Endothelial cell of umbilical vein (primary cell): ENCODE results near the gene HSPB1. TPM values are rescaled to one million over a fixed set of nuclear protein-coding genes. Genes with fewer than 3 reads are reported as not detected.

ENCODE experiments used
- BruUV-seq: library from RNA; stranded (reverse); fragments of 400-500 nt; replicated peaks from 2 replicates; lab custom pipeline; 2021; lab: Mats Ljungman, UMichigan
- CTCF ChIA-PET: fragments of 300-600, 350-600 bp; sonication (Branson Sonifier 250); formaldehyde crosslinking; loops from one replicate; lab custom pipeline; 2021; ENCODE audit warnings: antibody characterized with exemption, inconsistent platforms; lab: Charles Lee
- POLR2A ChIA-PET: fragments of 300-600, 350-600 bp; sonication (Branson Sonifier 250); formaldehyde crosslinking; loops from one replicate; lab custom pipeline; 2021; ENCODE audit warnings: antibody characterized with exemption, inconsistent platforms; lab: Charles Lee
- DNase-seq: peaks from one replicate; pipeline ENCODE4 v3.0.0-alpha.2; 2011; ENCODE audit warnings: low read depth, low spot score
- FAIRE-seq: peaks from 2 replicates; lab custom pipeline; 2011; peaks lifted over from hg19 to GRCh38; lab: Jason Lieb, UNC
- H2AFZ ChIP-seq: 2 replicates; pipeline ENCODE4 v1.6.0; 2012; ENCODE audit warnings: low read depth, low read length, control low read depth, inconsistent platforms
- H3K27ac ChIP-seq: 2 replicates; pipeline ENCODE4 v1.5.1; 2011; ENCODE audit warnings: low read depth, mild to moderate bottlenecking, control low read depth, low read length, moderate library complexity; ENCODE audit not compliant: insufficient read depth
- H3K27me3 ChIP-seq, 2 experiments: 2 replicates each; pipeline versions ENCODE4 v1.6.0 to v1.6.1; 2011; ENCODE audit warnings: low read length in 2 of 2, mixed read lengths in 1 of 2; ENCODE audit not compliant: control insufficient read depth in 2 of 2, insufficient read depth in 2 of 2
- H3K36me3 ChIP-seq, 2 experiments: 2 replicates in 1 of 2; 3 replicates in 1 of 2; pipeline ENCODE4 v1.5.1; 2011; ENCODE audit warnings: low read length in 2 of 2, mild to moderate bottlenecking in 1 of 2, moderate library complexity in 1 of 2; ENCODE audit not compliant: control insufficient read depth in 2 of 2, insufficient read depth in 2 of 2; ENCODE audit errors: extremely low read depth in 1 of 2
- H3K4me1 ChIP-seq: 3 replicates; pipeline ENCODE4 v1.5.1; 2011; ENCODE audit warnings: mild to moderate bottlenecking, low read length; ENCODE audit not compliant: control insufficient read depth, insufficient read depth; ENCODE audit errors: extremely low read depth
- H3K4me2 ChIP-seq: 2 replicates; pipeline ENCODE4 v1.6.1; 2011; ENCODE audit warnings: low read length, control low read depth, mixed read lengths; ENCODE audit not compliant: insufficient read depth
- H3K4me3 ChIP-seq, 3 experiments: fragments of 200-600 bp in 1 of 3; sonication (generic), shearing (Covaris generic) in 1 of 3; replicated peaks in 1 of 3; 2 replicates each; pipeline ENCODE4 v1.5.1; 2011 to 2016; ENCODE audit warnings: control low read depth in 3 of 3, low read length in 3 of 3, mild to moderate bottlenecking in 2 of 3, inconsistent platforms in 1 of 3, low read depth in 1 of 3, moderate library complexity in 1 of 3; ENCODE audit not compliant: insufficient read depth in 1 of 3
- H3K79me2 ChIP-seq: 2 replicates; pipeline ENCODE4 v1.6.0; 2012; ENCODE audit warnings: low read length, inconsistent platforms; ENCODE audit not compliant: control insufficient read depth, insufficient read depth
- H3K9ac ChIP-seq: replicated peaks from 2 replicates; pipeline ENCODE3; 2011; ENCODE audit warnings: low read length, control low read depth; ENCODE audit not compliant: insufficient read depth; ENCODE audit errors: extremely low read depth
- H3K9me1 ChIP-seq: replicated peaks from 3 replicates; pipeline ENCODE4 v1.6.0; 2011; ENCODE audit warnings: mild to moderate bottlenecking, low read length; ENCODE audit not compliant: control insufficient read depth, insufficient read depth; ENCODE audit errors: extremely low read depth
- H3K9me3 ChIP-seq: replicated peaks from 2 replicates; pipeline ENCODE4 v1.5.1; 2012; ENCODE audit warnings: low read length, inconsistent platforms; ENCODE audit not compliant: control insufficient read depth, insufficient read depth
- H4K20me1 ChIP-seq: replicated peaks from 2 replicates; pipeline ENCODE3; 2011; ENCODE audit warnings: mild to moderate bottlenecking, low read length; ENCODE audit not compliant: control insufficient read depth, insufficient read depth; ENCODE audit errors: extremely low read depth
- EZH2 ChIP-seq: IDR thresholded peaks from 2 replicates; pipeline ENCODE4 v1.6.1; 2012; ENCODE audit warnings: borderline replicate concordance, low read depth, mild to moderate bottlenecking, moderate library complexity, low read length, inconsistent platforms; ENCODE audit not compliant: severe bottlenecking
- FOS ChIP-seq: IDR thresholded peaks from 2 replicates; pipeline ENCODE4 v1.6.1; 2011; ENCODE audit warnings: mild to moderate bottlenecking, low read length, moderate library complexity, borderline replicate concordance; ENCODE audit not compliant: insufficient read depth
- GATA2 ChIP-seq: IDR thresholded peaks from 2 replicates; pipeline ENCODE4 v1.7.0; 2011; ENCODE audit warnings: low read depth, mild to moderate bottlenecking, moderate library complexity, mixed read lengths, low read length; ENCODE audit not compliant: insufficient read length, insufficient read depth
- JUN ChIP-seq: IDR thresholded peaks from 2 replicates; pipeline ENCODE4 v1.6.1; 2011; ENCODE audit warnings: borderline replicate concordance, low read depth; ENCODE audit not compliant: insufficient read length, insufficient read depth
- MYC ChIP-seq: IDR thresholded peaks from one replicate; pipeline ENCODE4 v1.6.1; 2011; ENCODE audit warnings: mild to moderate bottlenecking, low read depth, low read length
- POLR2A ChIP-seq: IDR thresholded peaks from 2 replicates; pipeline ENCODE4 v1.6.1; 2012; ENCODE audit warnings: low read depth, mild to moderate bottlenecking, control low read depth, low read length
- POLR2AphosphoS5 ChIP-seq: IDR thresholded peaks from 2 replicates; pipeline ENCODE4 v1.6.1; 2012; ENCODE audit warnings: low read depth, mild to moderate bottlenecking, control low read depth, low read length, moderate library complexity; ENCODE audit not compliant: insufficient read depth
- dilution Hi-C: fragments of 300-500 bp; cut with MboI; formaldehyde crosslinking; loops from one replicate; pipeline ENCODE4 v1.15.0; 2019; ENCODE audit warnings: low sequenced_read_pairs; ENCODE audit not compliant: extremely low pct_ligation_motif_present
- intact Hi-C: fragments of 100-400 bp; cut with micrococcal nuclease; formaldehyde crosslinking; loops from one replicate; pipeline ENCODE4 v1.10.0; 2022
- polyA plus RNA-seq, 4 experiments: library from polyadenylated mRNA; depleted of rRNA in 3 of 4; stranded (reverse) in 3 of 4; unstranded in 1 of 4; fragments of >200 nt; gene quantifications; 2 replicates each; pipeline versions ENCODE4 v1.2.1 to v1.2.3, GENCODE V29; 2011 to 2012; ENCODE audit warnings: missing spikeins in 1 of 4
- total RNA-seq: library from RNA; stranded (reverse); gene quantifications from 2 replicates; pipeline ENCODE4 v1.2.3, GENCODE V29; 2021
- TF ChIP-seq, protein P1 (sequence below), 2 donors: IDR thresholded peaks; 1 replicate in 1 of 2; 2 replicates in 1 of 2; pipeline ENCODE4 v1.5.1; 2011; ENCODE audit warnings: low read length in 2 of 2, mild to moderate bottlenecking in 2 of 2, moderate library complexity in 2 of 2, control low read depth in 1 of 2, inconsistent platforms in 1 of 2, low read depth in 1 of 2; ENCODE audit not compliant: insufficient read depth in 1 of 2; ENCODE audit errors: extremely low read depth in 1 of 2
- TF ChIP-seq, protein P2 (sequence below): IDR thresholded peaks from 2 replicates; pipeline ENCODE4 v1.6.1; 2011; ENCODE audit not compliant: insufficient read depth, insufficient read length

Gene HSPB1
- total and polyA plus RNA-seq, 2 donors (not counting 3 experiments of a cell fraction or from before 2014, with no cell fraction given) = 1,748 to 3,130 TPM

DNA sequence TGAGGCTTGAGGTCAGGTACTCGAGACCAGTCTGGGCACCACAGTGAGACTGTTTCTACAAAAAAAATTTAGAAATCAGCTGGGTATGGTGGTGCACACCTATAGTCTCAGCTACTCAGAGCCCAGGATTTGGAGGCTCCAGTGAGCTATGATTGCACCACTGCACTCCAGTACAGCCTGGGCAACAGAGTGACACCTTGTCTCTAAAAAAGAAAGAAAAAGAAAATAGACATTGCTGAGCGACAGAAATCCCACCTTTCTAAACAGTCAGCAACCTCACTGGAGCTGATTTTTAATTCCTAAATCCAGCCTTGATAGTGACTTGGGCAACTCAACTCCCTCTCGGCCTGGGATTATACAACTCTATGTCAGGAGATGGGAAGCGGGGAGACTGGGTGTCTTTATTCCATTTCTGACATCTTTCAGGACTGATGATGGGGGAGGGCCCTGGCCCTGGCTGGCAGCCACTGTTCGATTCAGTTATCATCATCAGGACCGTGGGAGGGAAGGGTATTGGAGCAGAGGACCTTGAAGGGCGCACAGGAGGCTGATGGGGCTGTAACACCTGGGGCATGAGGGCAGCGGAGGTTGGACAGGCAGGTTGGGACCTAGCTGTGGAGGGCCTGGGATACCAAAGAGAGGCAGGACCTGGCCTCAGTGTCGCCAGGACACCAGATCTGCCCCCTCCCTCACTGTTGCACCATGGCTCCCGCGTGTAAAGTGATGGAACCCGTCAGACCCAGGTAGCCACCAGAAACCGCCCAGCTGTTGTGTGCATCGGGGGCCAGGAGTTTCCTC, 14.7 kb downstream of the HSPB1 start:
- no peaks in the 10 kb centered on the region for H3K79me2 ChIP-seq
- H3K27ac ChIP-seq = peak overlapping the region; percentile 53
- H3K4me1 ChIP-seq = peaks cover 17% of the 10 kb centered on the region
- peak overlapping the region; percentile 70 for H2AFZ ChIP-seq
- peaks cover 0 to under 1% of the 10 kb centered on the region in 2 experiments for H3K36me3 ChIP-seq
- dilution Hi-C loops = no loop called here
- CTCF ChIA-PET = interaction anchor here (0.8 to 8.3 kb wide), 5 partner anchors 11 to 140 kb away, joined by 4 to 100 read pairs (median 13); no protein-coding TSS in a partner anchor
- TF ChIP-seq POLR2AphosphoS5 = no peak
- TF ChIP-seq JUN = no peak
- TF ChIP-seq MYC = no peak
- no peak for TF ChIP-seq FOS
- TF ChIP-seq, protein P1, sequence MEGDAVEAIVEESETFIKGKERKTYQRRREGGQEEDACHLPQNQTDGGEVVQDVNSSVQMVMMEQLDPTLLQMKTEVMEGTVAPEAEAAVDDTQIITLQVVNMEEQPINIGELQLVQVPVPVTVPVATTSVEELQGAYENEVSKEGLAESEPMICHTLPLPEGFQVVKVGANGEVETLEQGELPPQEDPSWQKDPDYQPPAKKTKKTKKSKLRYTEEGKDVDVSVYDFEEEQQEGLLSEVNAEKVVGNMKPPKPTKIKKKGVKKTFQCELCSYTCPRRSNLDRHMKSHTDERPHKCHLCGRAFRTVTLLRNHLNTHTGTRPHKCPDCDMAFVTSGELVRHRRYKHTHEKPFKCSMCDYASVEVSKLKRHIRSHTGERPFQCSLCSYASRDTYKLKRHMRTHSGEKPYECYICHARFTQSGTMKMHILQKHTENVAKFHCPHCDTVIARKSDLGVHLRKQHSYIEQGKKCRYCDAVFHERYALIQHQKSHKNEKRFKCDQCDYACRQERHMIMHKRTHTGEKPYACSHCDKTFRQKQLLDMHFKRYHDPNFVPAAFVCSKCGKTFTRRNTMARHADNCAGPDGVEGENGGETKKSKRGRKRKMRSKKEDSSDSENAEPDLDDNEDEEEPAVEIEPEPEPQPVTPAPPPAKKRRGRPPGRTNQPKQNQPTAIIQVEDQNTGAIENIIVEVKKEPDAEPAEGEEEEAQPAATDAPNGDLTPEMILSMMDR (IDR thresholded peaks at IDR 0.05; ENCODE audit: extremely low read depth in 1 of 2, insufficient read depth in 1 of 2, low read depth in 1 of 2, low read length in 2 of 2) = no peak
- no peak for TF ChIP-seq GATA2
- TF ChIP-seq EZH2 = no peak
- TF ChIP-seq POLR2A = no peak
- TF ChIP-seq, protein P2, sequence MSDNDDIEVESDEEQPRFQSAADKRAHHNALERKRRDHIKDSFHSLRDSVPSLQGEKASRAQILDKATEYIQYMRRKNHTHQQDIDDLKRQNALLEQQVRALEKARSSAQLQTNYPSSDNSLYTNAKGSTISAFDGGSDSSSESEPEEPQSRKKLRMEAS = no peak
- H3K9ac ChIP-seq = peak overlapping the region; percentile 42
- no peaks in the 10 kb centered on the region for H4K20me1 ChIP-seq
- POLR2A ChIA-PET = interaction anchor here (1.9 kb wide), 1 partner anchor 42 kb away, joined by 11 read pairs; the partner anchor contains the start of gene YWHAG
- peak overlapping the region; percentile 48 for H3K4me2 ChIP-seq
- peak overlapping the region in 1 of 3 experiments; percentile 22 for H3K4me3 ChIP-seq
- no peaks in the 10 kb centered on the region for H3K9me1 ChIP-seq
- BruUV-seq = TSS peak; percentile 10
- no peak for DNase-seq
- H3K9me3 ChIP-seq = no peaks in the 10 kb centered on the region
- intact Hi-C loops = no loop called here
- no peaks in the 10 kb centered on the region for H3K27me3 ChIP-seq
- FAIRE-seq = no peak
